Tibial nerve (tissue), 4 donors: Measurements from ENCODE around the gene PGK1. TPM values are rescaled to one million over a fixed set of nuclear protein-coding genes. Genes with fewer than 3 reads are reported as not detected.
A peak's percentile ranks its signal among the peaks of the same experiment; 100 is the strongest.

Source experiments
- DNase-seq, 2 donors: peaks; one replicate each; pipeline ENCODE4 v3.0.0-alpha.2; 2019; ENCODE audit warnings: low spot score in 2 of 2
- H3K27ac ChIP-seq, 4 donors: fragments of 200-600 bp; sonication (generic) in 3 of 4; one replicate each; pipeline ENCODE4 v1.5.1; 2017 to 2019; ENCODE audit warnings: mild to moderate bottlenecking in 1 of 4
- H3K27me3 ChIP-seq, 2 donors: fragments of 200-600 bp; sonication (generic) in 1 of 2; one replicate each; pipeline versions ENCODE4 v1.5.1 to v1.6.0; 2017 to 2019
- H3K36me3 ChIP-seq, 3 donors: fragments of 200-600 bp; sonication (generic); one replicate each; pipeline ENCODE4 v1.5.1; 2018 to 2019
- H3K4me1 ChIP-seq, 4 donors: fragments of 200-600 bp; sonication (generic) in 3 of 4; one replicate each; pipeline ENCODE4 v1.5.1; 2017 to 2019
- H3K4me3 ChIP-seq, 4 donors: fragments of 200-600 bp; sonication (generic) in 3 of 4; one replicate each; pipeline ENCODE4 v1.5.1; 2017 to 2019; ENCODE audit warnings: mild to moderate bottlenecking in 1 of 4, moderate library complexity in 1 of 4
- H3K9me3 ChIP-seq, 4 donors: fragments of 200-600 bp; sonication (generic) in 3 of 4; one replicate each; pipeline ENCODE4 v1.5.1; 2017 to 2019
- CTCF ChIP-seq, 5 experiments: fragments of 200-600 bp in 3 of 5; fragments of 450-650 bp in 2 of 5; sonication (generic) in 3 of 5; IDR thresholded peaks; one replicate each; pipeline ENCODE4 v1.5.1; 2016 to 2019; ENCODE audit warnings: antibody characterized with exemption in 5 of 5, mild to moderate bottlenecking in 3 of 5, moderate library complexity in 2 of 5
- EP300 ChIP-seq, 2 donors: sonication (generic); formaldehyde crosslinking; IDR thresholded peaks; one replicate each; pipeline ENCODE4 v1.6.1; 2017; ENCODE audit warnings: antibody characterized with exemption in 2 of 2, mild to moderate bottlenecking in 1 of 2
- POLR2A ChIP-seq, 2 donors: fragments of 450-650 bp; IDR thresholded peaks; one replicate each; pipeline ENCODE4 v1.6.1; 2017; ENCODE audit warnings: antibody characterized with exemption in 2 of 2, mild to moderate bottlenecking in 2 of 2, moderate library complexity in 2 of 2
- WGBS, 2 donors: methylation state at CpG; one replicate each; pipeline ENCODE4 v1.1.5; 2018; 5-methylcytosine and 5-hydroxymethylcytosine counted together
- total RNA-seq, 4 donors: library from RNA; depleted of rRNA; stranded (reverse); fragments of >200 nt; gene quantifications; one replicate each; pipeline ENCODE4 v1.1.0, GENCODE V29; 2016

PGK1 gene
- total RNA-seq, 4 donors from 2014 or later = 103 to 183 (median 152) TPM

DNA sequence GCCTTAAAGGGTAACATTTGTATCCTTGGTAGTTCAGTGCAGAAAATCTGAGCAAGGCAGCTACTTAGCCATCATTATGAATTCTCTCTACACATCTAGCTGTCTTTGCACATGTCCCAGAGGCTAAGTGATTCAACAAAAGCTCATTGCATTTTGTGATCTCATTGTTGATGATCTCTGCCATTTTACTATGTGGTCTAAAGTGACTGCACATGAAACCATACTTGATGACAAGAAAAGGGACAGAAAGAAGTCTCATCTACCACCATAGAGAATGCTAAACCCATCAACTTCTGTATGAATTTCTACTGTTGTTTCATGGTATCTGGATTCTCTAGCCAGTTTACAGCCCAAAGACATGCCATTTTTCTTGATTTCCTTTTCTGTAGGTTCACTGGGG, 5.9 kb upstream of the PGK1 start:
- Histone ChIP-seq H3K4me3 (no peak overlapping the region), H3K9me3 (no peaks in the 10 kb centered on the region), H3K4me1 (peaks cover 0 to 1% (median 0%) of the 10 kb centered on the region in 4 donors), H3K36me3 (no peaks in the 10 kb centered on the region), H3K27ac (no peak overlapping the region), H3K27me3 (peaks cover 0 to 4% of the 10 kb centered on the region in 2 donors)
- no peak for TF ChIP-seq CTCF (IDR thresholded peaks at IDR 0.05)
- DNase-seq = no peak

- Histone ChIP-seq H3K9me3 (no peaks in the 10 kb centered on the region), H3K4me1 (peaks cover 0 to 23% (median 3%) of the 10 kb centered on the region in 4 donors), H3K27ac (no peak overlapping the region), H3K27me3 (peaks cover 0 to 4% of the 10 kb centered on the region in 2 donors), H3K4me3 (no peak overlapping the region), H3K36me3 (no peaks in the 10 kb centered on the region)
- 75 to 83% methylated on average over 1 of the region's 1 CpG for WGBS, 2 donors
- DNase-seq = no peak
- no peak for TF ChIP-seq POLR2A (IDR thresholded peaks at IDR 0.05)
- no peak for TF ChIP-seq EP300 (IDR thresholded peaks at IDR 0.05)
Observed at GRCh38 chrX:78102091-78102490, 2.0 kb upstream of the PGK1 start.

DNA sequence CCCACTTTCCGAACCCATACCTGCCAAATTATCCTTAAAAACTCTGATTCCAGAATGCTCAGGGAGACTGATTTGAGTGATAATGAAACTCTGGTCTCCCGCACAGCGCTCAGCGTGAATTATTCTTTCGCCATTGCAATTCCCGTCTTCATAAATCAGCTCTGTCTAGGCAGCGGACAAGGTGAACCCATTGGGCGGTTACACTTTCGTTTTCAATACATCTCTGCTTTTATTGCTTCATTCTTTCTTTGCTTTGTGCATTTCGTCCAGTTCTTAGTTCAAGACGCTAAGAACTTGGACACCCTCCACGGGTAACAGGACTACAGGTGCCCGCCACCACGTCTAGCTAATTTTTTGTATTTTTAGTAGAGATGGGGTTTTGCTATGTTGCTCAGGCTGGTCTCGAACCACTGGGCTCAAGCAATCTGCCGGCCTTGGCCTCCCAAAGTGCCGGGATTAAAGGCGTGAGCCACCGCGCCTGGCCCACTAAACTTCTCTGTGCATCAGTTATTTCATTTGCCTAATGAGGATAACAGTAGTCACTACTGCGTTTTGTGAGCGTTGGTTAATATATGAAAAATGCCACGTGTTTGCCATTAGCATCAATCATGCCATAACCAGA, 936 bp upstream of the PGK1 start:
- DNase-seq = no peak
- TF ChIP-seq EP300 (IDR thresholded peaks at IDR 0.05) = no peak
- no peak for TF ChIP-seq POLR2A (IDR thresholded peaks at IDR 0.05)
- no peak for TF ChIP-seq CTCF (IDR thresholded peaks at IDR 0.05)
- Histone ChIP-seq H3K36me3 (no peaks in the 10 kb centered on the region), H3K4me3 (peak overlapping the region in 3 of 4 donors; percentile 55 to 77 (median 65)), H3K4me1 (peaks cover 0 to 33% (median 6%) of the 10 kb centered on the region in 4 donors), H3K9me3 (no peaks in the 10 kb centered on the region), H3K27me3 (peaks cover 0 to 4% of the 10 kb centered on the region in 2 donors), H3K27ac (peak overlapping the region in 3 of 4 donors; percentile 82 to 92 (median 86))
- WGBS, 2 donors = 83 to 86% methylated on average over 23 of the region's 23 CpGs

- Histone ChIP-seq H3K27me3 (peaks cover 0 to 1% of the 10 kb centered on the region in 2 donors), H3K9me3 (no peaks in the 10 kb centered on the region), H3K4me3 (peak overlapping the region; percentile 54 to 77 (median 60)), H3K27ac (peak overlapping the region; percentile 83 to 94 (median 92)), H3K4me1 (peaks cover 0 to 47% (median 8%) of the 10 kb centered on the region in 4 donors), H3K36me3 (no peaks in the 10 kb centered on the region)
- TF ChIP-seq POLR2A (IDR thresholded peaks at IDR 0.05) = no peak
- no peak for TF ChIP-seq CTCF (IDR thresholded peaks at IDR 0.05)
- no peak for TF ChIP-seq EP300 (IDR thresholded peaks at IDR 0.05)
- DNase-seq = peak in 1 of 2 donors; percentile 9
- 0 to 30% methylated on average over 10 to 27 of the region's 27 CpGs for WGBS, 2 donors
Observed at GRCh38 chrX:78104447-78105176, 564 bp downstream of the PGK1 start.

DNA sequence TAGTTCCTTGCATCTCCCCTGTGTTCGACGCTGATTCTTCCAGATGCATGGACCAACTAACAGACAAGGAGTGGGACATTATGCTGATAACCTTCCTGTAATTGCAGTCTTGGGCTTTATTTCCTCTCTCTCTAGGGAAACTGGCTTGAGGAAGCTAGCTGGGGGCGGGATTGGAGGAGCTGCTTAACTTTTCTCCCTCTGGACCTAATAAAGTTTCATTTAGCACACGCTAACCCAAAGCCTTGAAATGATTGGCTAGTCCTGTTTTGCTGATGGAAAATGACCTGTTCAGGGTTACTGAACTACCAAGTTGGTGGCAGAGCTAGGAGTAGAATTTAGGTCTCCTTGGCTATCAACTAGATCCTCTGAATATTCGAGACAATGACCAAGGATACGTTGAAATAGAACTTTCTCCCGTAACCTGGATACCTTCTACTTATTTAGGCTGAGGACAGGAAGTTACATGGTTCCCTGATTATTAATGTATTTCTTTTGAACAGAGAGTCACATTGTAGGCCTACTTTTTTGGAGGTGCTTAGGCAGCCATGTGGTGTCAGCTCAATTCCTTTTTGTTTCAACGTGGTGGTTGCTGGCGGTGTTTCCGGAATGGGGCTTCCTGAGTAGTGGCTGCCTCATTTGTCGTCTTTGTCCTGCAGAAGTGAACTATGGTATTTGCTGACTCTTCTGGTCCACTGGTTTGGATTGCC, 2.0 kb downstream of the PGK1 start:
- no peak for TF ChIP-seq CTCF (IDR thresholded peaks at IDR 0.05)
- no peak for TF ChIP-seq POLR2A (IDR thresholded peaks at IDR 0.05)
- no peak for TF ChIP-seq EP300 (IDR thresholded peaks at IDR 0.05)
- DNase-seq = no peak
- Histone ChIP-seq H3K9me3 (no peaks in the 10 kb centered on the region), H3K4me3 (peak overlapping the region in 3 of 4 donors; percentile 1 to 77 (median 5)), H3K27me3 (no peaks in the 10 kb centered on the region), H3K36me3 (peaks cover 0 to 2% (median 0%) of the 10 kb centered on the region in 3 donors), H3K4me1 (peaks cover 0 to 49% (median 8%) of the 10 kb centered on the region in 4 donors), H3K27ac (peak overlapping the region in 3 of 4 donors; percentile 18 to 94 (median 92))
- WGBS, 2 donors = 55 to 58% methylated on average over 9 to 11 of the region's 11 CpGs
